ENCODE measurements around the gene SULT1A1.

DNA sequence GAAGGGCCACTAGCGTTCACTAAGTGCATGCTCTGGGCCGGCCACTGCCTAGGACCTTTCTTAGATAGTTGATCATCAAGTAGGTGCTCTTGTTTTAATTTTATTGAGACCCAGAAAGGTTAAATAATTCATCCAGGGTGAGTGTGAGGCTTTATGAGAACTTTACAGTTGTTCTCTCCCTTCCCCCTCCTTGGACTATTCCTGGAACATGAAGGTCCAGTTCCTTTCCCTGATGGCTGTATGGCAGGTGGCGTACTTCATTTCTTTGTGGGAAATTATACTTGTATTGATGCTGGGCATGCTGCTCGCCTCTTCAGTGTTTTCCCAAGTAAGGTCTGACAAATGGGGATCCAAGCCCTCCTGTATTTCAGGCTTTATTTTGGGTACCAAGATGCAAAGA lies 47.6 kb downstream of the SULT1A1 start:
- TF ChIP-seq, protein P1, sequence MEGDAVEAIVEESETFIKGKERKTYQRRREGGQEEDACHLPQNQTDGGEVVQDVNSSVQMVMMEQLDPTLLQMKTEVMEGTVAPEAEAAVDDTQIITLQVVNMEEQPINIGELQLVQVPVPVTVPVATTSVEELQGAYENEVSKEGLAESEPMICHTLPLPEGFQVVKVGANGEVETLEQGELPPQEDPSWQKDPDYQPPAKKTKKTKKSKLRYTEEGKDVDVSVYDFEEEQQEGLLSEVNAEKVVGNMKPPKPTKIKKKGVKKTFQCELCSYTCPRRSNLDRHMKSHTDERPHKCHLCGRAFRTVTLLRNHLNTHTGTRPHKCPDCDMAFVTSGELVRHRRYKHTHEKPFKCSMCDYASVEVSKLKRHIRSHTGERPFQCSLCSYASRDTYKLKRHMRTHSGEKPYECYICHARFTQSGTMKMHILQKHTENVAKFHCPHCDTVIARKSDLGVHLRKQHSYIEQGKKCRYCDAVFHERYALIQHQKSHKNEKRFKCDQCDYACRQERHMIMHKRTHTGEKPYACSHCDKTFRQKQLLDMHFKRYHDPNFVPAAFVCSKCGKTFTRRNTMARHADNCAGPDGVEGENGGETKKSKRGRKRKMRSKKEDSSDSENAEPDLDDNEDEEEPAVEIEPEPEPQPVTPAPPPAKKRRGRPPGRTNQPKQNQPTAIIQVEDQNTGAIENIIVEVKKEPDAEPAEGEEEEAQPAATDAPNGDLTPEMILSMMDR (IDR thresholded peaks at IDR 0.05): no peak
- TF ChIP-seq POLR2A (IDR thresholded peaks at IDR 0.05): no peak
